Spleen (tissue), 7 donors: Measurements from ENCODE around the gene NLN.

Experiments
- POLR2A ChIP-seq, 3 donors: fragments of 450-650 bp; IDR thresholded peaks; one replicate each; pipeline ENCODE4 v1.5.1; 2017; ENCODE audit warnings: antibody characterized with exemption in 3 of 3, mild to moderate bottlenecking in 1 of 3
- POLR2AphosphoS5 ChIP-seq, 3 donors: sonication (generic); formaldehyde crosslinking; IDR thresholded peaks; one replicate each; pipeline ENCODE4 v1.5.1; 2017; ENCODE audit warnings: antibody characterized with exemption in 3 of 3
- TF ChIP-seq, protein P1 (sequence below), 11 experiments: fragments of 200-600 bp in 7 of 11; fragments of 450-650 bp in 4 of 11; sonication (generic) in 4 of 11; IDR thresholded peaks in 8 of 11; conservative IDR thresholded peaks in 3 of 11; 1 replicate in 7 of 11; 2 replicates in 4 of 11; pipeline versions ENCODE4 v1.4.0 to v1.8.0; 2016 to 2021; ENCODE audit warnings: antibody characterized with exemption in 11 of 11, inconsistent platforms in 4 of 11, mild to moderate bottlenecking in 1 of 11
- donor health status: DM: no; HTN: no; CAD: no; lungs with moderate emphysema.
- donor health status: DM: no; HTN: no; CAD: no.
- donor health status: DM: no; HTN: no; CAD: no.

GRCh38 chr5:65695162-65695755 is 26.7 kb upstream of the NLN start:
- TF ChIP-seq, protein P1, sequence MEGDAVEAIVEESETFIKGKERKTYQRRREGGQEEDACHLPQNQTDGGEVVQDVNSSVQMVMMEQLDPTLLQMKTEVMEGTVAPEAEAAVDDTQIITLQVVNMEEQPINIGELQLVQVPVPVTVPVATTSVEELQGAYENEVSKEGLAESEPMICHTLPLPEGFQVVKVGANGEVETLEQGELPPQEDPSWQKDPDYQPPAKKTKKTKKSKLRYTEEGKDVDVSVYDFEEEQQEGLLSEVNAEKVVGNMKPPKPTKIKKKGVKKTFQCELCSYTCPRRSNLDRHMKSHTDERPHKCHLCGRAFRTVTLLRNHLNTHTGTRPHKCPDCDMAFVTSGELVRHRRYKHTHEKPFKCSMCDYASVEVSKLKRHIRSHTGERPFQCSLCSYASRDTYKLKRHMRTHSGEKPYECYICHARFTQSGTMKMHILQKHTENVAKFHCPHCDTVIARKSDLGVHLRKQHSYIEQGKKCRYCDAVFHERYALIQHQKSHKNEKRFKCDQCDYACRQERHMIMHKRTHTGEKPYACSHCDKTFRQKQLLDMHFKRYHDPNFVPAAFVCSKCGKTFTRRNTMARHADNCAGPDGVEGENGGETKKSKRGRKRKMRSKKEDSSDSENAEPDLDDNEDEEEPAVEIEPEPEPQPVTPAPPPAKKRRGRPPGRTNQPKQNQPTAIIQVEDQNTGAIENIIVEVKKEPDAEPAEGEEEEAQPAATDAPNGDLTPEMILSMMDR (IDR thresholded peaks at IDR 0.05 in 8 of 11, conservative IDR thresholded peaks at IDR 0.05 in 3 of 11): no peak
- no peak for TF ChIP-seq POLR2A (IDR thresholded peaks at IDR 0.05)
- TF ChIP-seq POLR2AphosphoS5 (IDR thresholded peaks at IDR 0.05): no peak
